T47D (cell line): Measurements from ENCODE around the gene TSHZ3.
A peak's percentile ranks its signal among the peaks of the same experiment; 100 is the strongest.

ENCODE experiments used
- DNase-seq, 2 experiments: peaks; one replicate each; pipeline versions ENCODE4 v3.0.0 to v3.0.0-alpha.2; 2011 to 2012; ENCODE audit warnings: low read depth in 1 of 2, low spot score in 1 of 2
- JUND ChIP-seq: IDR thresholded peaks from 2 replicates; pipeline ENCODE4 v1.6.1; 2012; ENCODE audit warnings: low read depth
- in situ Hi-C: cut with HindIII; loops from 2 replicates; pipeline ENCODE4 v1.10.0; 2016; ENCODE audit warnings: low sequenced_read_pairs, low pct_unique_long_range_greater_than_20kb

The TSHZ3 gene

DNA sequence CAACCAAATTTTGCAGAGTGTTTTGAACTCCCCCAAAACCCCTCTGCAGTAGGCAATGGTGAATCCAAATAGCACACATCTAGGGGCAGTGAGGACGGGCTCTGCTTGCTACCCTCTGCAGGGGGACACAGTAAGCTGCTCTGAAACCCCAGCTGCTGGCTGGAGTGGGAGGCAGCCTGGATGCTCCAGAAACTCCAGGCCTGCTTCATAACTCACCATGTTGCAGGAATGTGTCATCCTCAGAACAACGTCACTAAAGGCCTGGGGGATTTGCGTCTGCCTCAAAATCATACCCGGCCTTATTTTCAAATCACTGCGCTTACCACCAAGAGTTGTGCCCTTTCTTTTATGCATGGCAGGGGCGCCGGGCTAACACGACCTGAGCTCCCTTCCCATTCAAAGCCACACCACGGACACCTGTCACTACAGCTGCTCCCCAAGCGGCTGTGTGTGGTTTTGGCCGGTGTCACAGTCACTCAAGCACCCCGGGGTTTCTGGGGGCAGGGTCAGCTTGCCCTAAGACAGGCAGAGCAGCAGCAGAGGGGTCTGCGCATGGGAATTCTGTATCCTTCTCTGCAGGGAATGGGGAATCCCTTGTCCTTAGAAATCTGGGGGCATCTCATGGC is 93.9 kb downstream of the TSHZ3 start:
- DNase-seq, result no peak
- in situ Hi-C loops, result no loop called here
- no peak for TF ChIP-seq JUND

DNA sequence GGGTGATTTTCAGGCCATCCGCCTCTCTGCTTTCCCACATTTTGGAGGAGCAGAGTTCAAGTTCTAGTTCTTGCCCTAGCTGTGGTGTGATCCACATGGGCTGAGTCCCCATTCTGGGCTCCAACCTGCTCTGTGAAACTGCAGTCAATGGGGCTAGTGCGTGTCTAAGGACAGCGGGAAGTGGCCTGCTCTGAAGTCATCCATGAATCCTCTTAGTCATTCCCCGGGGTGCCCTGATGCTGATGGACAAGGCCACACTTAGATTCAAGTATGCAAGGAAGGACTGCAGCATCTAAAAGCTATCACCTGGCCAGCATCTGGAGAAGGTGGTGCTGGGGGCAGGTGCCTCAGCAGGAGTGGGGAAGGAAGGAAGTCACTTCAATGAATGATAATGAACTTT is 94.6 kb downstream of the TSHZ3 start:
- no peak for DNase-seq
- in situ Hi-C loops, result no loop called here
- TF ChIP-seq JUND, result no peak

DNA sequence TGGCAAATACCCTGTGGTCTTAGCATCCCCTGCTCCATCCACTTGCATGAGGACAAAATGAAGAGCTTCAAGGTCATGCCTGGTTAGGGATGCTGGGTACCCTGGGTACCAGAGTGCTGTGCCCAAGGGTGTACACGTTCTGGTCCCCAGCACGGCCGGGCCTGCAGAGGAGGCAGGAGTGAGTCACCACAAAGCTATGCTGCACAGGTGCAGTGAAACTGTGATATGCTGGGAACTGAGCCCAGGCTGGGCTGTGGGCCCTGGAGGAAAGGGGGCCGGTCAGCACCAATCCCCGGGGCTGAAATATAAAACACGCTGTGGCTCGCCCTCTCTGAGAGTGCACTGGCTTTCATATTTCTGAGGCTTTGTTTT is 95.1 kb downstream of the TSHZ3 start:
- in situ Hi-C loops, result no loop called here
- no peak for DNase-seq
- no peak for TF ChIP-seq JUND

DNA sequence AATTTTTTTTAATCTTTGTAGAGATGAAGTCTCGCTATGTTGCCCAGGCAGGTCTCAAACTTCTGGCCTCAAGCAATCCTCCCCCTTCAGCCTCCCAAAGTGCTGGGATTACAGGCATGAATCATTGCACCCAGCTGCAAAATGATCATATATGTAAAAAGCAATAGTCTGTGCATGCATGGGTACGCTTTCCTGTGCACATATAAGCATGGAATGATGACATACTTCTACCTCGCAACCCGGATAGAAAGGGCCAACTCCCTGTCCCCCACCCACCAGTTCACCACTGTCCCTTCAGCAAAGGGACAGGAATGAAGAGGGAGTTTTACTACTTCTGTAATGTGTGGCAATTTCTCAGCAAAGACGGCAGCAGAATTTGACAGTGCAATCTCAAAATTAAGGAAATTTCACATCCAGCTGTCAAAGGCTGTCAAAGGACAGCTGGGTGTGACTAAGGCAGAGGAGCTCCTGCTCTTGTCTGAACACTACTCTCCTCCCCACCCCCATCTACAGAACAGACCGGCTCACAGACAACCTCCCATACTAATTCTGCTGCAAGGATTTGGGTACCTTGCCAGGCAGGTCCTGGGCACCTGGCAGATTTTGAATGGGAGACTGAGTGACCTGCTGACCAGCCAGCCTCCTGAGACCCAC is 95.6 kb downstream of the TSHZ3 start:
- in situ Hi-C loops, result no loop called here

DNA sequence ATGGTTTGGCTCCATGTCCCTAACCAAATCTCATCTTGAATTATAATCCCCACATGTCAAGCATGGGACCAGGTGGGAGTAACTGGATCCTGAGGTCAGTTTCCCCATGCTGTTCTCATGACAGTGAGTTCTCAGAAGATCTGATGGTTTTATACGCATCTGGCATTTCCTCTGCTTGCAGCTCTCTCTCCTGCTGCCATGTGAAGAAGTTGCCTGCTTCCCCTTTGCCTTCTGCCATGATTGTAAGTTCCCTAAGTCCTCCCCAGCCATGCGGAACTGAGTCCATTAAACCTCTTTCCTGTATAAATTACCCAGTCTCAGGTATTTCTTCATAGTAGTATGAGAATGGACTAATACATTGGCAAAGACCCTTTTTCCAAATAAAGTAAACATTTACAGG is 96.8 kb downstream of the TSHZ3 start:
- in situ Hi-C loops, result no loop called here
- TF ChIP-seq JUND, result no peak
- DNase-seq, result no peak

More for the DNA sequence above, 95.6 kb downstream of the TSHZ3 start:
- no peak for DNase-seq
- no peak for TF ChIP-seq JUND

- in situ Hi-C loops, result no loop called here
- peak in 1 of 2 experiments; percentile 8 for DNase-seq
- TF ChIP-seq JUND, result no peak
These were observed 100.0 kb downstream of the TSHZ3 start for GRCh38 chr19:31249217-31249616.

DNA sequence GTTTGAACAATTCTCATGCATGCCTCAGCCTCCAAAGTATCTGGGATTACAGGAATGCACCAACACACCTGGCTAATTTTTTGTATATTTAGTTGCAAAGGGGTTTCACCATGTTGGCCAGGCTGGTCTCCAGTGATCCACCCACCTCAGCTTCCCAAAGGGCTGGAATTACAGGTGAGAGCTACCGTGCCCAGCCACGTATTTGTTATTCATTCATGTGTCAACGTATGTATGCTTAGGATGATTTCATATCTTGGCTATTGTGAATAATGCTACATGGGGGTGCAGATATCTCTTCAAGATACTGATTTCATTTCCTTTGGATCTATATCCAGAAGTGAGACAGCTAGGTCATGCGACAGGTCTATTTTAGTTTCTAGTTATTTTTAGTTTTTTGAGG is 113.4 kb downstream of the TSHZ3 start:
- in situ Hi-C loops, result no loop called here
- DNase-seq, result no peak
- TF ChIP-seq JUND, result no peak

- DNase-seq, result no peak
- no peak for TF ChIP-seq JUND
- in situ Hi-C loops, result no loop called here
These were observed 115.9 kb downstream of the TSHZ3 start for GRCh38 chr19:31233295-31233800.

DNA sequence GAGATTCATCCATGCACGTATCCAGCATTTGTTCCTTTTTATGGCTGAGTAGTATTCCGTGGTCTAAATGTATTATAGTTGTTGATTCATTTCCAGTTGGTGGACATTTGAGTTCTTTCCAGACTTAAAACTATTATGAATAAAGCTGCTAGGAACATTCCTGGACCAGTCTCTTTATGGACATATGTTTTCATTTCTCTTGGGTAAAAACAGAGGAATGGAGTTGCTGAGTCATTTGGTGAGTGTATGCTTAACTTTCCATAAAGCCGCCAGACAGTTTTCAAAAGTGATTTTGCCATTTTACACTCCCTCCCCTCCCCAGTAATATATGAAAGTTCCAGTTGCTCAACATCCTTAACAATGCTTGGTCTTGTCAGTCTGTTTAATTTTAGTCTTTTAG is 116.4 kb downstream of the TSHZ3 start:
- no peak for TF ChIP-seq JUND
- in situ Hi-C loops, result no loop called here
- DNase-seq, result no peak

GRCh38 chr19:31232180-31232579 is 117.1 kb downstream of the TSHZ3 start:
- DNase-seq, result peak in 1 of 2 experiments; percentile 6
- no peak for TF ChIP-seq JUND
- in situ Hi-C loops, result no loop called here

DNA sequence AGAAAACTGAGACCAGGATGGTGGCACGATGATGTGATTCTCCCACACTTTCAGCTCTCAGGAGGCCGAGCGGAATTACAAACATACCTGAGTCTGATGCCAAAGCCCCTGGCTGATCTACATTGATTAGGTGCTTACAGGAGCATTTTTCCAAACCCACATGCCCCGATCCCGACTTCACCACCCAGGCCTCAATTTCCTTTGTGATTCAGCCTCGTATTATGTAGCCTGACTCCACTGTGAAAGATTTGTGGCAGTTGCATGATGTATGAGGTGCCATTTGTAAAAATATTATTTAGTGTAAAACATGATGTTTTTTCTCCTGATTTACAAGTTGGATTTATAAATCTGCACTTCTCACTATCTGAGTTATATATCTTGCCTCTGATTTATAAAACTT is 118.0 kb downstream of the TSHZ3 start:
- in situ Hi-C loops, result no loop called here
- DNase-seq, result no peak
- TF ChIP-seq JUND, result no peak

DNA sequence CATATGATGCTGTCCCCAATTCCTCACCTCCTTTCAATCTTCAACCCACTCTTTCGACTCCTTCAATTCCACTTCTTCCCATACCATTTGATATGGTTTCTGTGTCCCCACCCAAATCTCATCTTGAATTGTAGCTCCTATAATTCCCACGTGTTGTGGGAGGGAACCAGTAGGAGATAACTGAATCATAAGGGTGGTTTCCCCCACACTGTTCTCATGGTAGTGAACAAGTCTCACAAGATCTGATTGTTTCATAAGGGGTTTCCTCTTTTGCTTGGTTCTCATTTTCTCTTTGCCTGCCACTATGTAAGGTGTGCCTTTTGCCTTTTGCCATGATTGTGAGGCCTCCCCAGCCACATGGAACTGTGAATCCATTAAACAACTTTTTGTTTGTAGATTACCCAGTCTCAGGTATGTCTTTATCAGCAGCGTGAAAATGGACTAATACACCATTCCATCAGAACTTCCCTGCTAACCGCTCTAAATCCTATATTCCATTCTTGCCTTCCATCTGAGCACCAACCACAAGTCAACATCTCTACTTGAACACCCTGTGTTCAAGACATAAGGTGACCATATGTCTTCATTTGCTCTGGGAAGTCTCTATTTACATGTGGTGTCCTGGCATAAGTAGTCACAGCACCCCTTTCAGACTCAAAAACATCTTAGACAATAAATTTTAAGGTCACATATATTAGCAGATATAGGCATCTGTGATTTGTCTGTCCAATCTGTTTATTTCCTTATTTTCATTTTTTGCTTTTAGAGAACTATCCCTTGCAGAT is 122.9 kb downstream of the TSHZ3 start:
- in situ Hi-C loops, result no loop called here
- no peak for DNase-seq
- no peak for TF ChIP-seq JUND
